ENCODE results near the gene CDAN1. TPM values are rescaled to one million over a fixed set of nuclear protein-coding genes. Genes with fewer than 3 reads are reported as not detected.

Gene CDAN1
- total and polyA plus RNA-seq, 2 of the 8 experiments (the other 6 are each of a cell fraction or from before 2014, with no cell fraction given), result 4.5 to 18.6 TPM

- H3K56ac ChIP-seq (replicated peaks; ENCODE audit: insufficient read length, low read depth, low read length), result no peak overlapping the region
- no peak overlapping the region for H4K8ac ChIP-seq (ENCODE audit: extremely low read depth, insufficient read depth, low read length)
- no peak overlapping the region for H2BK20ac ChIP-seq (ENCODE audit: low read length)
- DNase-seq (ENCODE audit: low read depth in 1 of 2, low spot score in 2 of 2), result no peak
- H3K27ac ChIP-seq (ENCODE audit: low read depth, low read length), result no peak overlapping the region
- no peaks in the 10 kb centered on the region for H3K9me3 ChIP-seq (ENCODE audit: insufficient read depth in 2 of 2, low read depth in 1 of 2, low read length in 1 of 2)
- no peak for FAIRE-seq
- no peaks in the 10 kb centered on the region; the same call in 1 of the 2 replicates for H3K79me1 ChIP-seq (ENCODE audit: low read depth, low read length)
- H4K20me1 ChIP-seq (replicated peaks in 1 of 2; ENCODE audit: control insufficient read depth in 1 of 2, insufficient read depth in 2 of 2, low read length in 2 of 2), result peaks cover 4 to 7% of the 10 kb centered on the region in 2 experiments
- no peak overlapping the region for H3K23ac ChIP-seq (ENCODE audit: insufficient read length)
- WGBS, 2 experiments (ENCODE audit: extremely low coverage in 1 of 2, insufficient coverage in 1 of 2, insufficient read length in 1 of 2, insufficient replicate concordance in 2 of 2, low coverage in 1 of 2, low lambda C conversion rate in 2 of 2, missing lambda C conversion rate in 1 of 2), result 96% methylated on average over 11 of the region's 14 CpGs; no CpG with 5 or more reads in 1 of the 2 experiments
- H4K91ac ChIP-seq (replicated peaks; ENCODE audit: insufficient read length, low read length), result no peak overlapping the region
- TF ChIP-seq BACH1 (IDR thresholded peaks at IDR 0.05; ENCODE audit: low read length), result no peak
- no peak for TF ChIP-seq RNF2 (IDR thresholded peaks at IDR 0.05; ENCODE audit: borderline replicate concordance, low read depth, low read length, missing control alignments, poor library complexity, severe bottlenecking)
- peaks cover 13 to 57% (median 32%) of the 10 kb centered on the region in 4 experiments for H3K36me3 ChIP-seq (ENCODE audit: control insufficient read depth in 2 of 4, insufficient read depth in 4 of 4, low read length in 3 of 4)
- POLR2A ChIA-PET (ENCODE audit: partially characterized antibody), result interaction anchor here (0.6 to 7.1 kb wide), 2 partner anchors 8 to 80 kb away, joined by 3 to 27 read pairs; no protein-coding TSS in a partner anchor
- no peak overlapping the region for H4K5ac ChIP-seq (ENCODE audit: insufficient read length, low read depth, low read length)
- H3K79me2 ChIP-seq (ENCODE audit: control insufficient read depth in 1 of 2, insufficient read depth in 2 of 2, low read length in 2 of 2), result no peaks in the 10 kb centered on the region
- H2BK12ac ChIP-seq (ENCODE audit: low read depth, low read length), result no peak overlapping the region
- H2BK5ac ChIP-seq (ENCODE audit: low read depth, low read length), result no peak overlapping the region
- 0 out of 2 replicates have a peak, but pooled peaks cover 2% of the 10 kb centered on the region for H3K23me2 ChIP-seq (ENCODE audit: low read depth, low read length)
- H2BK15ac ChIP-seq (ENCODE audit: low read length), result no peak overlapping the region
- H2AK5ac ChIP-seq (ENCODE audit: low read depth, low read length), result no peak overlapping the region
- H3K27me3 ChIP-seq (replicated peaks in 1 of 4; ENCODE audit: control insufficient read depth in 3 of 4, extremely low read depth in 1 of 4, insufficient read depth in 3 of 4, low read length in 3 of 4), result no peaks in the 10 kb centered on the region
- peaks cover 0 to 10% (median 7%) of the 10 kb centered on the region in 4 experiments; a peak in 5 of 7 replicates for H3K4me1 ChIP-seq (replicated peaks in 1 of 4; ENCODE audit: control insufficient read depth in 3 of 4, insufficient read depth in 4 of 4, low read length in 3 of 4)
- H3K18ac ChIP-seq (ENCODE audit: extremely low read depth, low read length), result no peak overlapping the region
- H2AFZ ChIP-seq (ENCODE audit: low read length), result no peak overlapping the region
- H3K4me3 ChIP-seq (ENCODE audit: extremely low read depth in 1 of 4, insufficient read depth in 2 of 4, low read depth in 3 of 4, low read length in 4 of 4), result no peak overlapping the region
- CTCF ChIA-PET (ENCODE audit: partially characterized antibody), result interaction anchor here (0.6 to 1.1 kb wide), 4 partner anchors 11 to 1196 kb away, joined by 3 to 4 read pairs (median 3); no protein-coding TSS in a partner anchor
- no peak overlapping the region for H3K4ac ChIP-seq (replicated peaks; ENCODE audit: insufficient read length, low read depth, low read length)
- H3K14ac ChIP-seq (ENCODE audit: insufficient read length), result no peak overlapping the region
- H3K4me2 ChIP-seq (ENCODE audit: insufficient read depth in 1 of 2, low read depth in 2 of 2, low read length in 2 of 2), result no peak overlapping the region
- H3K9ac ChIP-seq (replicated peaks in 1 of 4; ENCODE audit: extremely low read depth in 1 of 4, low read depth in 3 of 4, low read length in 3 of 4), result no peak overlapping the region
- no peak overlapping the region for H2BK120ac ChIP-seq (replicated peaks; ENCODE audit: low read depth, low read length)
Measured at GRCh38 chr15:42728972-42729371, 8.0 kb downstream of the CDAN1 start.
